ELF-1 (cell line): Measurements from ENCODE around the gene NR2F2.

Experiments used
- DNase-seq: peaks from one replicate; pipeline ENCODE4 v3.0.0-alpha.2; 2016; ENCODE audit warnings: low read depth, low spot score

NR2F2 gene

DNA sequence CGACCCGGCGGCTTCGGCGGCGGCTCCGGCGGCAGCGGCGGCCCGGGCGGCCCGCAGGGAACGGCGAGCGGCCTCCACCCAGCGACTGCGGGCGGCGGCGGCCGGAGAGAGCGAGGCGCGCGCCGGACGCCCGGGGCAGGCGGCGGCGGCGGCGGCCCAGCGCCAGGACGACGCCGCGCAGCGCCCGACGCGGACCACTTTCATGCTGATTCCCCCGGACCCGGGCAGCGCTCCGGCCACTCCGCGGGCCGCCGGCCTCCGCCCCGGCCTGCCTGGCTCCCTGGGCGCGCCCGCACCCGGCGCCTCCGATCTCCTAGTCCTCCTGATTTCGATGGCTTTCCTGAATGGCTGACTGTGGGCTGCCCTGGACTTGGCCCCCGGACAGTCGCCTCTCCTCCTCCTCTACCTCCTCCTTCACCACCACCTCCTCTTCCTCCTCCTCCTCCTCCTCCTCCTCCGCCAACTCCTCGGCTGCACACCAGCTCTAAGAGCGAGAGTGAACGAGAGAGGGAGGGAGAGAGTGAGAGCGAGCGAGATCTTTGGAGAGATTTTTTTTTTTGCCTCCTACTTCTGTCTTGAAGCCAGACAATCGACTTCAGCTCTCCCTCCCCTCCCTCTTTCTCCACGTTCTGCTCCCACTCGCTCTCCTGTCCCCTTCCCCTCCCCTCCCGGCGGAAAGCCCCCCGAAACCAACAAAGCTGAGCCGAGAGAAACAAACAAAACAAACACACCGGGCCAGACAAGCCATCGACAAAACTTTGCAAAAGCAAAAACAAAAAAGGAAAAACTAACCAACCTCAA, 844 bp downstream of the NR2F2 start:
- peak; percentile 41 for DNase-seq

- peak; percentile 72 for DNase-seq
These were observed 1.6 kb downstream of the NR2F2 start for GRCh38 chr15:96331945-96332636.

DNA sequence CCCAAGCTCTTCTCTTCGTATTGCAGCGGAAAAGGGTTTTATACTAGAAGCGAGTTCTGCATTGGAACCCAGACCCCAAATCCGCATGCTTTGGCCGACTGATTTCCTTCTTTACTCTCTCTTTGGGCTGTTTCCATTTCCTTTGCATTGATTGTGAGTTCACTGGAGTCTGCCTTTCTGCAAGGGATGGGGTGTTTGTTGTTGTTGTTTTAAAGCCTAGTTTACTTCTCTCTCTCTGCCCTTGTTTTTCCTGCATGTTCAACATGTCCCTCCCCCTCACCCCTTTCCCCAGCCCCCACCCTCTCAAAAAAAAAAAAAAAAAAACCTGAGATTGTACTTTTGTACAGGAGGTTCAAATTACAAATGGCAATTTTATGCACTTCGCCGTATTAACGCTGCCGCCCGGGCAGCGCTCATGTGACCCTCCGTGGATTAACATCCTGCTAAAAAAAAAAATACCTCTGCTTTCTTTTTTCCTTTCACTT, 2.2 kb downstream of the NR2F2 start:
- no peak for DNase-seq

DNA sequence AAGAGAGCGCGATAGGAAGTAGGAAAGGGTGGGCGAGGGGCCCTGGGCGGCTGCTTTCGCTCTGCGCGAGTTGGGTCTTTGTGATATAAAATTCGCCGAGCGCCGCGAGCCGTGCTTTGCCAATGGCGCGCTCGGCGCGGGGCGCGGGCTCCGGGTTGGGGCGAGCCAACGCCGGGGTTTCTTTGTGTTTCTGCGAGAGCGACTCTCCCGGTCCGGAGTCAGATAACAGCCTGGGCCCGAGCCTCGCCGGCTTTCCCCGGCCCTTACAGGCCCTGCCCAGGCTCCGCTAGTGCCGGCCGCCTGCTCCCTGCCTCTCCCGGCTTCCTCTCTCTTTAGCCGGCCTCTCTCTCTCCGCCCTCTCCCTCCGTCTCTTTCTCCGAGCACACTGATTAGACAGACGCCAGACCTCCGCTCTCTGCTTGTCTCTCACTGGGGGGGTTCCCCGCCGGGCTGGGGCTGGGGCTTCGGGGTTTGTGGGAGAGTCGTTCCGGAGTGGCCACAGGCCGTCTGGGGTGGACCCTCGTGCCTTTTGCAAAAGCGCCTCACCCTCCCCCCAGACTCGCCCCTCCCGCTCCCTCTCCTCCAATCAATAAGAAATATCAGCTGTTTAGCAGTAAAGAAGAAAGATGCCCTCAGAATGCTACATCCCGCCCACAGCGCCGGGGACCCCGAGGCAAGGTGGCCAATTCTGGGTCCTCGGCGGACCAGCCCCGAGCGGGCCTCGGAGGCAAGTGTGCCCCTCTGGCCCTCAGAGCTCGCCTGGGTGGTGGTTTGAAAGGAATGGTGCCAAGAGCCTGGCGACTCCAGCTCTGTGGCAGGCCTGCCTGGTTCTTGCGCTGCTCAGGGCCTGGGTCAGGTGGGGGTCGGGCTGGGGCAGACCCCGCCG, 2.9 kb downstream of the NR2F2 start:
- peak; percentile 75 for DNase-seq

DNA sequence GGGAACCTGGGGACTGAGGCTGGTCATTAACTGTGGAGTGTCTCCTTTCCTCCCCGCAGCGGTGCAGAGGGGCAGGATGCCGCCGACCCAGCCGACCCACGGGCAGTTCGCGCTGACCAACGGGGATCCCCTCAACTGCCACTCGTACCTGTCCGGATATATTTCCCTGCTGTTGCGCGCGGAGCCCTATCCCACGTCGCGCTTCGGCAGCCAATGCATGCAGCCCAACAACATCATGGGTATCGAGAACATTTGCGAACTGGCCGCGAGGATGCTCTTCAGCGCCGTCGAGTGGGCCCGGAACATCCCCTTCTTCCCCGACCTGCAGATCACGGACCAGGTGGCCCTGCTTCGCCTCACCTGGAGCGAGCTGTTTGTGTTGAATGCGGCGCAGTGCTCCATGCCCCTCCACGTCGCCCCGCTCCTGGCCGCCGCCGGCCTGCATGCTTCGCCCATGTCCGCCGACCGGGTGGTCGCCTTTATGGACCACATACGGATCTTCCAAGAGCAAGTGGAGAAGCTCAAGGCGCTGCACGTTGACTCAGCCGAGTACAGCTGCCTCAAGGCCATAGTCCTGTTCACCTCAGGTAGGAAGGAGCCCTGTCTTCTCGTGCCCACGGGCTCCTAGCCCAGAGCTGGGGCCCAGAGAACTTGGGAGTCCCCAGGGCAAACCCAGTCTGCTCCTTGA, 3.7 kb downstream of the NR2F2 start:
- DNase-seq = peak; percentile 31

DNA sequence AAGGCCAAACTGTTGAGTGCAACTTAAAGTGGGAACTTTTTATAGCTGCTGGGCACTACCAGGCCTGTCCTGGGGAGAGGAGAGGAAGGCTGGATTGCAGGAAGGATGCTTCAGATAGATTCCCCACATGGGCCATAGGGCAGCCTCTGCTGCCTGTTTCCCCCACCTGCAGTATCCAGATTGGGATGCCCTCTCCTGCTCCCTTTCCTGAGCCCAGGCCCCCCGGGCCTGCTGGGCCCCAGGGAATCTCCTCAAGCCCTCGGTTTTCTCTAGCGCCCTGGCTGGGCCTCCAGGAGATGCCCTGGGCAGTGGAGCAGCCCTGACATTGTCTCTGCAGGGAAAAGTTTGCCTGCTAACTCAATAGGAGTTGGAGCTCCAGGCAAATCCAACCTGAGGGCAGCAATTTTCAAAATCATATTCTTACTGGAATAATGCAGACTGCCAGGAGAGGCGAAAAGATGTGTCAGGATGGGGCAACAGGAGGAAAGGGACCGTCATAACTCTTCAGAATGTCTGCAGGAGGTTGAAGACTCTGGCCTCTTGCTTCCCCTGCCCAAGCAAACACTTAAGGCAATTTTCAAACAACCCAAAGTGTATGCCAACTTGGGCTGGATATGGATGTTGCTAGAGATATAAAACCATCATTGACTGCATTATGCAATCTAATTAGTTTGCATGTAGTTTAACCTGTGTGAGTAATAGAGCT, 4.4 kb downstream of the NR2F2 start:
- DNase-seq = no peak

DNA sequence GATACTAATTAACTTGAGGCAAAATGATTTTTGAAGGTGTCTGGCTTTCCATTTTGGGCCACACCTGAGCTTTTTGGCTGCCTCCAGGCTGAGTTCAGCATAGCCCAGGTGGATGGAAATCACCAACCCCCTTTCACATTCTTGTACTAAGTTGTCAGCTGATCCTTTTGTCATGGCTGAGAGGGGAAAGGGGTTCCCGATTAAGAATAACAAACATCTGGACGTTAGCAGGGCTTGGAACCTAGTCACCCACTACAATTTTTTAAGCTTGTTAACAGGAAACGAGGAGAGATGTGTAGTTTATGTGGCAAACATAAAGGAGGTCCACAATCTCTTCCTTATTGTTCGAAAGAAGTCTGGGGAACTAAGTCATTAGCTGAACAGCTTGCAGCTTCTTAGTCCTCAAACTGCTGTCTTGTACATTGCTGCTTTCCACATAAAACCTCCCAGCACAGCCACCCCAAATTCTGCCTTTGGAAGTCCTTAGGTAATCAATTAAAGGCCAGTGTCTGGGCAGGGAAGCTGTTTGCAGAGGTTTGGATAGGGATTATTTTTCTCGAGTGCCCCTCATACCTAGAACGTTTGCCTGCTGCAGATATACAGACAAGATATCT, 5.0 kb downstream of the NR2F2 start:
- peak; percentile 19 for DNase-seq

- peak; percentile 16 for DNase-seq
These were observed 5.7 kb downstream of the NR2F2 start for GRCh38 chr15:96336108-96336595.

- peak; percentile 42 for DNase-seq
These were observed 6.3 kb downstream of the NR2F2 start for GRCh38 chr15:96336596-96337364.

GRCh38 chr15:96337365-96338023, 7.0 kb downstream of the NR2F2 start:
- DNase-seq = peak; percentile 34

GRCh38 chr15:96338074-96338765, 7.7 kb downstream of the NR2F2 start:
- DNase-seq = no peak

- peak; percentile 5 for DNase-seq
These were observed 8.5 kb downstream of the NR2F2 start for GRCh38 chr15:96338766-96339618.

DNA sequence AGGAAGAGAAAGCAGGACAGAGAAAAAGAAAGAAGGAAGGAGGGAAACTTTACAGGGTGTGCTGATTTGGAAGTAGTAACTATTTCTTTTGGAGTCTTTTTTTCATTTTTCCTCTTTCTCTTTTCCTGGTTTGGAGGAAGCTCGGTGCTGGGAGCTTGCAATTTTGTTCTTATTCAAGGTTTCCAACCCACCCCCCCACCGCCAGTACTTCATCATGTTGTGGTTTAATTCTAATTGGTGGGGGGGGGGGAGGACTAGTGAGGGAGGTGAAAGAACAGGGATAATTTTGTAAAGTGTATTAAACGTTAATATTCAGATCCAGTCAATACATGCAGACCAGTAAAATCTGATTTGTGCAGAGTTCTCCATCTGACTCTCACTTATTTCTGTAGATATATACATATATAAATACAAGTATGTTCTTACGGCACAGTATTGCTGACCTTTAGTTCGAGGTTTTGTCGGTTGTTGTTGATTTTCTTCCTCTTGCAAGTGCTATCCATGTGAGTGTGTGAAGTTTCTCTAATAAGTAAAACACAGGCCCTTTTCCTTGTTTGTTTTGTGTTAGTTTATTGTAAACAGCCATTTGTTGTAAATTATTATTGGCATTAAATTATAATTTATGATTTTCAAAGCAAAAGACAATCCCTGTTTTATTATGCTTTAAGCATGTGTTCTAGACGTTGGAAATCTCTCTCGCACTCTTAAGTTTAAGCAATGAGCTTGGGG, 9.3 kb downstream of the NR2F2 start:
- peak; percentile 0 for DNase-seq

DNA sequence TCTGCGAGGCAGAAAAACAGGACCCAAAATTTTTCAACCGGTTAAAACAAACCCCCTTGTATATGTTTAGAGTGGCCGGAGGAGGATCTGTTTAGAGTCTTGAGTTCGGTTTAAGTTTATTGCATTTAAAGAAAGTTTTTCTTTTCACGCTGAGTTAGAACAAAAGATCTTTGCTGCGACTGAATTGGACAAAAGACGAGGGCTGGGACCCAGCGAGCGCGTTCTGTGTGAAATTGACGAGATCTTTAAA, 9.8 kb downstream of the NR2F2 start:
- no peak for DNase-seq

GRCh38 chr15:96340598-96341512, 10.4 kb downstream of the NR2F2 start:
- peak; percentile 91 for DNase-seq
